OCI-LY3 (cell line): ENCODE results near the gene LMCD1.

Experiments used
- CTCF ChIP-seq: fragments of 200-600, 300-600 bp; sonication (generic); IDR thresholded peaks from 2 replicates; pipeline ENCODE4 v1.5.1; 2014; ENCODE audit warnings: antibody characterized with exemption, low read length, low read depth
- EZH2phosphoT487 ChIP-seq: fragments of 200-600 bp; shearing (Covaris generic); IDR thresholded peaks from 2 replicates; pipeline ENCODE4 v1.6.1; 2018; ENCODE audit warnings: antibody characterized with exemption, mixed run types, low read depth

GRCh38 chr3:8542190-8543135 lies 40.8 kb downstream of the LMCD1 start:
- TF ChIP-seq CTCF (no peak), EZH2phosphoT487 (no peak)
